Middle frontal gyrus (tissue), 1 donor: ENCODE data around the gene VTCN1.
"Not testable (repeated sequence)": the region's sequence is repeated elsewhere in the genome, so short reads cannot be mapped to it uniquely, and the experiment has no call there.

Experiments used
- DNase-seq: peaks from one replicate; pipeline ENCODE4 v3.0.0-alpha.2; 2015; ENCODE audit warnings: low spot score; ENCODE audit errors: extremely low spot score

Gene VTCN1

GRCh38 chr1:117124661-117125060 is 86.1 kb downstream of the VTCN1 start:
- no peak for DNase-seq

- DNase-seq: no peak
Measured at GRCh38 chr1:117123274-117123673, 87.5 kb downstream of the VTCN1 start.

- DNase-seq: no peak
Measured at GRCh38 chr1:117122330-117123025, 88.2 kb downstream of the VTCN1 start.

GRCh38 chr1:117121589-117122329 is 89.0 kb downstream of the VTCN1 start, which contains the start of gene TRIM45:
Gene TRIM45 (minus strand): TSS chr1:117121749. CDS start chr1:117121201, 548 bp downstream.
- DNase-seq: peak; percentile 94

- DNase-seq: no peak
Measured at GRCh38 chr1:117120774-117121588, 89.7 kb downstream of the VTCN1 start.

GRCh38 chr1:117119144-117119543 is 91.6 kb downstream of the VTCN1 start:
- not testable (repeated sequence) for DNase-seq

- DNase-seq: no peak
Measured at GRCh38 chr1:117118137-117118536, 92.6 kb downstream of the VTCN1 start.

GRCh38 chr1:117117697-117118096 is 93.0 kb downstream of the VTCN1 start:
- no peak for DNase-seq

GRCh38 chr1:117116784-117117130 is 94.0 kb downstream of the VTCN1 start:
- DNase-seq: no peak

- no peak for DNase-seq
Measured at GRCh38 chr1:117116090-117116783, 94.5 kb downstream of the VTCN1 start.

GRCh38 chr1:117114877-117115276 is 95.8 kb downstream of the VTCN1 start:
- DNase-seq: no peak

GRCh38 chr1:117113199-117113598 is 97.5 kb downstream of the VTCN1 start:
- DNase-seq: peak; percentile 43

- DNase-seq: no peak
Measured at GRCh38 chr1:117112047-117112717, 98.5 kb downstream of the VTCN1 start.

- no peak for DNase-seq
Measured at GRCh38 chr1:117110774-117111173, 100.0 kb downstream of the VTCN1 start.

- no peak for DNase-seq
Measured at GRCh38 chr1:117107364-117107763, 103.4 kb downstream of the VTCN1 start.

- no peak for DNase-seq
Measured at GRCh38 chr1:117106478-117106877, 104.2 kb downstream of the VTCN1 start.

GRCh38 chr1:117105722-117106121 is 105.0 kb downstream of the VTCN1 start:
- DNase-seq: no peak

- no peak for DNase-seq
Measured at GRCh38 chr1:117104986-117105385, 105.7 kb downstream of the VTCN1 start.

- DNase-seq: not testable (repeated sequence)
Measured at GRCh38 chr1:117101858-117102257, 108.9 kb downstream of the VTCN1 start.

- DNase-seq: no peak
Measured at GRCh38 chr1:117101334-117101733, 109.4 kb downstream of the VTCN1 start.
